ENCODE results near the gene CHMP3. TPM values are rescaled to one million over a fixed set of nuclear protein-coding genes. Genes with fewer than 3 reads are reported as not detected.

CHMP3 gene
- total RNA-seq, 1 experiment from 2014 or later: 22.7 TPM

DNA sequence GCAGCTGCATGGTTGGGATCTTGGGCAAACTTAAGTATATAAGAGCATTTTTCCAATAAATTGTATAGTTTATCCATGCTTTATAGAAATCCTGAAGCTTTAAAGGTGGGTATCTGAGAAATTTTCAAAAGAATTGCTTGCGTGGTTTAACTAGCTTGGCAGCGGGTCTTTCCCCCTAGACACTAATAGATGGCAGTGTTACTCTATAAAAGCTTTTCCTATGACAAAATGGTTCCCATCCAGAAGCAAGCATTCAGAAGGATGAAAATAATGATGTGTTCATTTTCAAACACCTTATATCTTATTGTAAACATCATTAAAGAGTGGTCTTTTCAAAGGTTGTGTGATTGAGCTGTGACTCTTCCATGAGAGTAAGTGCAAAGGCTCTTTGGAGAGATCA lies 76.2 kb downstream of the CHMP3 start:
- H3K4me3 Mint-ChIP-seq: no peak overlapping the region
- CTCF ChIA-PET: interaction anchor here (0.7 to 1.5 kb wide), 3 partner anchors 91 to 304 kb away, joined by 3 to 4 read pairs (median 3); partner anchors contain the start of gene CD8A

More for the DNA sequence above, 76.2 kb downstream of the CHMP3 start:
- POLR2A ChIA-PET: no interaction called here
- no peak for DNase-seq (ENCODE audit: low spot score)
- H3K27me3 Mint-ChIP-seq (ENCODE audit: low read depth): no peaks in the 10 kb centered on the region
- TF ChIP-seq NR2C2 (CRISPR knock-in tag; IDR thresholded peaks at IDR 0.05): no peak
- no peak for TF ChIP-seq NFE2L1 (CRISPR knock-in tag; IDR thresholded peaks at IDR 0.05)
- no peak for TF ChIP-seq ZMAT4 (CRISPR knock-in tag; IDR thresholded peaks at IDR 0.05)
- no peak for TF ChIP-seq PRDM15 (CRISPR knock-in tag; IDR thresholded peaks at IDR 0.05)
- TF ChIP-seq, protein P1, sequence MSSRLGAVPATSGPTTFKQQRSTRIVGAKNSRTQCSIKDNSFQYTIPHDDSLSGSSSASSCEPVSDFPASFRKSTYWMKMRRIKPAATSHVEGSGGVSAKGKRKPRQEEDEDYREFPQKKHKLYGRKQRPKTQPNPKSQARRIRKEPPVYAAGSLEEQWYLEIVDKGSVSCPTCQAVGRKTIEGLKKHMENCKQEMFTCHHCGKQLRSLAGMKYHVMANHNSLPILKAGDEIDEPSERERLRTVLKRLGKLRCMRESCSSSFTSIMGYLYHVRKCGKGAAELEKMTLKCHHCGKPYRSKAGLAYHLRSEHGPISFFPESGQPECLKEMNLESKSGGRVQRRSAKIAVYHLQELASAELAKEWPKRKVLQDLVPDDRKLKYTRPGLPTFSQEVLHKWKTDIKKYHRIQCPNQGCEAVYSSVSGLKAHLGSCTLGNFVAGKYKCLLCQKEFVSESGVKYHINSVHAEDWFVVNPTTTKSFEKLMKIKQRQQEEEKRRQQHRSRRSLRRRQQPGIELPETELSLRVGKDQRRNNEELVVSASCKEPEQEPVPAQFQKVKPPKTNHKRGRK (CRISPR knock-in tag; IDR thresholded peaks at IDR 0.05; ENCODE audit: borderline replicate concordance): no peak
- TF ChIP-seq, protein P2, sequence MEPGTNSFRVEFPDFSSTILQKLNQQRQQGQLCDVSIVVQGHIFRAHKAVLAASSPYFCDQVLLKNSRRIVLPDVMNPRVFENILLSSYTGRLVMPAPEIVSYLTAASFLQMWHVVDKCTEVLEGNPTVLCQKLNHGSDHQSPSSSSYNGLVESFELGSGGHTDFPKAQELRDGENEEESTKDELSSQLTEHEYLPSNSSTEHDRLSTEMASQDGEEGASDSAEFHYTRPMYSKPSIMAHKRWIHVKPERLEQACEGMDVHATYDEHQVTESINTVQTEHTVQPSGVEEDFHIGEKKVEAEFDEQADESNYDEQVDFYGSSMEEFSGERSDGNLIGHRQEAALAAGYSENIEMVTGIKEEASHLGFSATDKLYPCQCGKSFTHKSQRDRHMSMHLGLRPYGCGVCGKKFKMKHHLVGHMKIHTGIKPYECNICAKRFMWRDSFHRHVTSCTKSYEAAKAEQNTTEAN (CRISPR knock-in tag; IDR thresholded peaks at IDR 0.05): no peak
- TF ChIP-seq ZSCAN18 (CRISPR knock-in tag; IDR thresholded peaks at IDR 0.05): no peak
- no peak for TF ChIP-seq ETV6 (CRISPR knock-in tag; IDR thresholded peaks at IDR 0.05)
- TF ChIP-seq, protein P3, sequence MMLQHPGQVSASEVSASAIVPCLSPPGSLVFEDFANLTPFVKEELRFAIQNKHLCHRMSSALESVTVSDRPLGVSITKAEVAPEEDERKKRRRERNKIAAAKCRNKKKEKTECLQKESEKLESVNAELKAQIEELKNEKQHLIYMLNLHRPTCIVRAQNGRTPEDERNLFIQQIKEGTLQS (CRISPR knock-in tag; conservative IDR thresholded peaks at IDR 0.05): no peak
- no peak for TF ChIP-seq CBFB (CRISPR knock-in tag; IDR thresholded peaks at IDR 0.05; ENCODE audit: low read depth)
- no peak for TF ChIP-seq ATF6 (CRISPR knock-in tag; IDR thresholded peaks at IDR 0.05)
- TF ChIP-seq SP1 (CRISPR knock-in tag; conservative IDR thresholded peaks at IDR 0.05): no peak
- TF ChIP-seq, protein P4, sequence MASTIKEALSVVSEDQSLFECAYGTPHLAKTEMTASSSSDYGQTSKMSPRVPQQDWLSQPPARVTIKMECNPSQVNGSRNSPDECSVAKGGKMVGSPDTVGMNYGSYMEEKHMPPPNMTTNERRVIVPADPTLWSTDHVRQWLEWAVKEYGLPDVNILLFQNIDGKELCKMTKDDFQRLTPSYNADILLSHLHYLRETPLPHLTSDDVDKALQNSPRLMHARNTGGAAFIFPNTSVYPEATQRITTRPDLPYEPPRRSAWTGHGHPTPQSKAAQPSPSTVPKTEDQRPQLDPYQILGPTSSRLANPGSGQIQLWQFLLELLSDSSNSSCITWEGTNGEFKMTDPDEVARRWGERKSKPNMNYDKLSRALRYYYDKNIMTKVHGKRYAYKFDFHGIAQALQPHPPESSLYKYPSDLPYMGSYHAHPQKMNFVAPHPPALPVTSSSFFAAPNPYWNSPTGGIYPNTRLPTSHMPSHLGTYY (CRISPR knock-in tag; IDR thresholded peaks at IDR 0.05): no peak
- no peak for TF ChIP-seq NR3C1 (CRISPR knock-in tag; conservative IDR thresholded peaks at IDR 0.05; ENCODE audit: low read depth)
- no peak for TF ChIP-seq JAZF1 (CRISPR knock-in tag; IDR thresholded peaks at IDR 0.05)
- TF ChIP-seq TCF7 (CRISPR knock-in tag; IDR thresholded peaks at IDR 0.05; ENCODE audit: low read depth): no peak
- H3K36me3 Mint-ChIP-seq: peaks cover 96% of the 10 kb centered on the region
- no peaks in the 10 kb centered on the region for H3K9me3 Mint-ChIP-seq
- no peak for ATAC-seq
- no peaks in the 10 kb centered on the region for H3K4me1 Mint-ChIP-seq
- no peak overlapping the region for H3K27ac Mint-ChIP-seq
